ENCODE measurements around the gene ATRX.

- TF ChIP-seq CTCF (IDR thresholded peaks at IDR 0.05; ENCODE audit: low read length) (no peak), EZH2 (IDR thresholded peaks at IDR 0.05; ENCODE audit: borderline replicate concordance, low read length) (no peak)
Measured at GRCh38 chrX:77639820-77640219, 146.2 kb downstream of the ATRX start.

Data from OCI-LY1 (cell line).